ENCODE results near the gene RPS6KA5. TPM values are rescaled to one million over a fixed set of nuclear protein-coding genes. Genes with fewer than 3 reads are reported as not detected.
"Not testable (repeated sequence)": the region's sequence is repeated elsewhere in the genome, so short reads cannot be mapped to it uniquely, and the experiment has no call there.

Gene RPS6KA5
- total RNA-seq, 1 donor from 2014 or later: 4.4 TPM

- H3K27me3 Mint-ChIP-seq: no peaks in the 10 kb centered on the region
- peak overlapping the region; percentile 29 for H3K27ac Mint-ChIP-seq
- H3K9me3 Mint-ChIP-seq (ENCODE audit: low read depth): no peaks in the 10 kb centered on the region
- no peak overlapping the region for H3K4me3 Mint-ChIP-seq (ENCODE audit: low read depth)
- DNase-seq (ENCODE audit: low spot score, unreplicated experiment): no peak
- H3K4me1 Mint-ChIP-seq (ENCODE audit: low read depth): peaks cover 2% of the 10 kb centered on the region
- no peaks in the 10 kb centered on the region for H3K36me3 Mint-ChIP-seq (ENCODE audit: insufficient read depth)
- no peak for TF ChIP-seq CTCF (IDR thresholded peaks at IDR 0.05; ENCODE audit: unreplicated experiment)
These were observed 210.5 kb downstream of the RPS6KA5 start for GRCh38 chr14:90849787-90850444.

GRCh38 chr14:90848944-90849731 is 211.3 kb downstream of the RPS6KA5 start:
- no peaks in the 10 kb centered on the region for H3K27me3 Mint-ChIP-seq
- no peak for TF ChIP-seq CTCF (IDR thresholded peaks at IDR 0.05; ENCODE audit: unreplicated experiment)
- no peaks in the 10 kb centered on the region for H3K9me3 Mint-ChIP-seq (ENCODE audit: low read depth)
- no peak for DNase-seq (ENCODE audit: low spot score, unreplicated experiment)
- H3K27ac Mint-ChIP-seq: peak overlapping the region; percentile 20
- no peaks in the 10 kb centered on the region for H3K36me3 Mint-ChIP-seq (ENCODE audit: insufficient read depth)
- H3K4me3 Mint-ChIP-seq (ENCODE audit: low read depth): no peak overlapping the region
- H3K4me1 Mint-ChIP-seq (ENCODE audit: low read depth): peaks cover 2% of the 10 kb centered on the region

- Mint-ChIP-seq H3K4me3 (ENCODE audit: low read depth) (no peak overlapping the region), H3K36me3 (ENCODE audit: insufficient read depth) (no peaks in the 10 kb centered on the region), H3K9me3 (ENCODE audit: low read depth) (no peaks in the 10 kb centered on the region), H3K27me3 (no peaks in the 10 kb centered on the region), H3K4me1 (ENCODE audit: low read depth) (peaks cover 2% of the 10 kb centered on the region), H3K27ac (no peak overlapping the region)
- no peak for TF ChIP-seq CTCF (IDR thresholded peaks at IDR 0.05; ENCODE audit: unreplicated experiment)
- DNase-seq (ENCODE audit: low spot score, unreplicated experiment): no peak
These were observed 213.9 kb downstream of the RPS6KA5 start for GRCh38 chr14:90846511-90846910.

GRCh38 chr14:90844321-90844720 is 216.1 kb downstream of the RPS6KA5 start:
- Mint-ChIP-seq H3K27ac (no peak overlapping the region), H3K27me3 (peaks cover under 1% of the 10 kb centered on the region), H3K4me3 (ENCODE audit: low read depth) (no peak overlapping the region), H3K36me3 (ENCODE audit: insufficient read depth) (no peaks in the 10 kb centered on the region), H3K4me1 (ENCODE audit: low read depth) (peaks cover under 1% of the 10 kb centered on the region), H3K9me3 (ENCODE audit: low read depth) (no peaks in the 10 kb centered on the region)
- DNase-seq (ENCODE audit: low spot score, unreplicated experiment): no peak
- TF ChIP-seq CTCF (IDR thresholded peaks at IDR 0.05; ENCODE audit: unreplicated experiment): no peak

- no peak for DNase-seq (ENCODE audit: low spot score, unreplicated experiment)
- Mint-ChIP-seq H3K4me3 (ENCODE audit: low read depth) (no peak overlapping the region), H3K4me1 (ENCODE audit: low read depth) (no peaks in the 10 kb centered on the region), H3K27ac (no peak overlapping the region), H3K36me3 (ENCODE audit: insufficient read depth) (no peaks in the 10 kb centered on the region), H3K9me3 (ENCODE audit: low read depth) (no peaks in the 10 kb centered on the region), H3K27me3 (peaks cover 4% of the 10 kb centered on the region)
- TF ChIP-seq CTCF (IDR thresholded peaks at IDR 0.05; ENCODE audit: unreplicated experiment): no peak
These were observed 217.7 kb downstream of the RPS6KA5 start for GRCh38 chr14:90842726-90843125.

- H3K4me3 Mint-ChIP-seq (ENCODE audit: low read depth); DNase-seq (ENCODE audit: low spot score, unreplicated experiment); H3K27ac Mint-ChIP-seq; H3K27me3 Mint-ChIP-seq; H3K9me3 Mint-ChIP-seq (ENCODE audit: low read depth); H3K36me3 Mint-ChIP-seq (ENCODE audit: insufficient read depth); H3K4me1 Mint-ChIP-seq (ENCODE audit: low read depth): not testable (repeated sequence)
These were observed 219.8 kb downstream of the RPS6KA5 start for GRCh38 chr14:90840667-90841066.
